ENCODE data around the gene PUSL1.

GRCh38 chr1:1293263-1294249, 14.8 kb upstream of the PUSL1 start:
- TF ChIP-seq, protein P1, sequence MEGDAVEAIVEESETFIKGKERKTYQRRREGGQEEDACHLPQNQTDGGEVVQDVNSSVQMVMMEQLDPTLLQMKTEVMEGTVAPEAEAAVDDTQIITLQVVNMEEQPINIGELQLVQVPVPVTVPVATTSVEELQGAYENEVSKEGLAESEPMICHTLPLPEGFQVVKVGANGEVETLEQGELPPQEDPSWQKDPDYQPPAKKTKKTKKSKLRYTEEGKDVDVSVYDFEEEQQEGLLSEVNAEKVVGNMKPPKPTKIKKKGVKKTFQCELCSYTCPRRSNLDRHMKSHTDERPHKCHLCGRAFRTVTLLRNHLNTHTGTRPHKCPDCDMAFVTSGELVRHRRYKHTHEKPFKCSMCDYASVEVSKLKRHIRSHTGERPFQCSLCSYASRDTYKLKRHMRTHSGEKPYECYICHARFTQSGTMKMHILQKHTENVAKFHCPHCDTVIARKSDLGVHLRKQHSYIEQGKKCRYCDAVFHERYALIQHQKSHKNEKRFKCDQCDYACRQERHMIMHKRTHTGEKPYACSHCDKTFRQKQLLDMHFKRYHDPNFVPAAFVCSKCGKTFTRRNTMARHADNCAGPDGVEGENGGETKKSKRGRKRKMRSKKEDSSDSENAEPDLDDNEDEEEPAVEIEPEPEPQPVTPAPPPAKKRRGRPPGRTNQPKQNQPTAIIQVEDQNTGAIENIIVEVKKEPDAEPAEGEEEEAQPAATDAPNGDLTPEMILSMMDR (conservative IDR thresholded peaks at IDR 0.05; ENCODE audit: low read depth, low read length) = no peak
- TF ChIP-seq EZH2 (IDR thresholded peaks at IDR 0.05; ENCODE audit: low read length, unreplicated experiment) = no peak
- no peak for TF ChIP-seq EZH2phosphoT487 (IDR thresholded peaks at IDR 0.05; ENCODE audit: borderline replicate concordance, low read length)

All from PC-3 (cell line).